ENCODE data around the gene PARD3B.

DNA sequence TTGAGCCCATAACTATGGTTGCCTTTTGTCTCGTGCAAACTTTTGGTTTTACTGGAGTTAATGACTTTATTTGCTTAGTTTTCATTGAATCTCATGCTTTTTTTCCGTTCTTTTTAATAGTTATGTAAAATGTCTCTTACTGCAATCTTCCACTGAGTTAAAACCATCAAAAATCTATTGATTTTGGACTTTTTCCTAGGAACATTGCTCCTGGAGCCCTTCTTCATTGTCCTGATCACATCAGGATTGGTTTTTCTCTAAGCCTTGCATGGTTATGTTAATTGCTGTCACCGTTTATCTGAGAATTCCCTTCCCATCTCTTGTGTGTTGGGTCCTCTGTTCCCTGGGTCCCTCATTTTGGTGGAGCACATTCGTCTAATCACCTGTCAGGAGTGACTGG, 125.5 kb downstream of the PARD3B start:
- no peak for TF ChIP-seq POLR2AphosphoS5 (IDR thresholded peaks at IDR 0.05; ENCODE audit: low read depth, low read length)
- TF ChIP-seq POLR2A (IDR thresholded peaks at IDR 0.05; ENCODE audit: low read depth, low read length), result no peak
- TF ChIP-seq TAF1 (IDR thresholded peaks at IDR 0.05; ENCODE audit: low read depth, low read length), result no peak
- TF ChIP-seq POU2F2 (IDR thresholded peaks at IDR 0.05; ENCODE audit: low read depth, low read length), result no peak

All from GM12891 (cell line).